Keratinocyte (primary cell): ENCODE results near the gene MC2R. TPM values are rescaled to one million over a fixed set of nuclear protein-coding genes. Genes with fewer than 3 reads are reported as not detected.

Source experiments
- DNase-seq: peaks from one replicate; pipeline ENCODE4 v3.0.0-alpha.2; 2011; ENCODE audit warnings: low read depth, missing footprints, low spot score
- FAIRE-seq: peaks from 2 replicates; lab custom pipeline; 2011; peaks lifted over from hg19 to GRCh38; lab: Jason Lieb, UNC
- H2AFZ ChIP-seq: 2 replicates; pipeline ENCODE4 v1.6.0; 2012; ENCODE audit warnings: low read length, control low read depth, inconsistent platforms; ENCODE audit not compliant: control insufficient read depth
- H3K27ac ChIP-seq: 2 replicates; pipeline ENCODE4 v1.5.1; 2011; ENCODE audit warnings: low read length; ENCODE audit not compliant: control insufficient read depth, insufficient read depth
- H3K27me3 ChIP-seq: 3 replicates; pipeline ENCODE4 v1.6.0; 2011; ENCODE audit warnings: low read length; ENCODE audit not compliant: control insufficient read depth, insufficient read depth; ENCODE audit errors: extremely low read depth
- H3K36me3 ChIP-seq, 2 experiments: 2 replicates in 1 of 2; 3 replicates in 1 of 2; pipeline ENCODE4 v1.5.1; 2011; ENCODE audit warnings: low read length in 2 of 2, mild to moderate bottlenecking in 1 of 2; ENCODE audit not compliant: control insufficient read depth in 2 of 2, insufficient read depth in 2 of 2; ENCODE audit errors: extremely low read depth in 1 of 2
- H3K4me1 ChIP-seq: 3 replicates; pipeline ENCODE4 v1.5.1; 2011; ENCODE audit warnings: low read length; ENCODE audit not compliant: control insufficient read depth, insufficient read depth; ENCODE audit errors: extremely low read depth
- H3K4me2 ChIP-seq: 3 replicates; pipeline ENCODE4 v1.6.0; 2011; ENCODE audit warnings: low read depth, low read length; ENCODE audit not compliant: control insufficient read depth, insufficient read depth; ENCODE audit errors: extremely low read depth
- H3K4me3 ChIP-seq, 3 experiments: fragments of 200-600 bp in 1 of 3; sonication (generic) in 1 of 3; 2 replicates in 2 of 3; 3 replicates in 1 of 3; pipeline ENCODE4 v1.5.1; 2011 to 2016; ENCODE audit warnings: low read length in 3 of 3, mild to moderate bottlenecking in 3 of 3, control low read depth in 2 of 3, inconsistent platforms in 1 of 3, low read depth in 1 of 3, mixed read lengths in 1 of 3, mixed run types in 1 of 3, moderate library complexity in 1 of 3; ENCODE audit not compliant: control insufficient read depth in 2 of 3, insufficient read depth in 2 of 3; ENCODE audit errors: extremely low read depth in 1 of 3
- H3K79me2 ChIP-seq: 2 replicates; pipeline ENCODE4 v1.6.0; 2012; ENCODE audit warnings: low read length; ENCODE audit not compliant: control insufficient read depth, insufficient read depth
- H3K9ac ChIP-seq: 3 replicates; pipeline ENCODE4 v1.6.0; 2011; ENCODE audit warnings: low read length; ENCODE audit not compliant: control insufficient read depth, insufficient read depth; ENCODE audit errors: extremely low read depth
- H3K9me1 ChIP-seq: 3 replicates; pipeline ENCODE4 v1.6.0; 2011; ENCODE audit warnings: low read length; ENCODE audit not compliant: control insufficient read depth, insufficient read depth; ENCODE audit errors: extremely low read depth
- H3K9me3 ChIP-seq: 2 replicates; pipeline ENCODE4 v1.5.1; 2012; ENCODE audit warnings: low read depth, low read length; ENCODE audit not compliant: control insufficient read depth
- H4K20me1 ChIP-seq: 3 replicates; pipeline ENCODE4 v1.6.0; 2011; ENCODE audit warnings: low read length; ENCODE audit not compliant: control insufficient read depth, insufficient read depth; ENCODE audit errors: extremely low read depth
- EZH2 ChIP-seq: IDR thresholded peaks from one replicate; pipeline ENCODE4 v1.6.1; 2012; ENCODE audit warnings: inconsistent platforms, mild to moderate bottlenecking, low read length, moderate library complexity
- dilution Hi-C: fragments of 300-500 bp; cut with MboI; formaldehyde crosslinking; loops from one replicate; pipeline ENCODE4 v1.7.0; 2020; ENCODE audit warnings: low sequenced_read_pairs; ENCODE audit not compliant: extremely low pct_ligation_motif_present
- polyA plus RNA-seq, 5 experiments: library from polyadenylated mRNA; depleted of rRNA in 3 of 5; stranded (reverse) in 3 of 5; stranded (forward) in 1 of 5; unstranded in 1 of 5; fragments of >200 nt; gene quantifications; 1 replicate in 1 of 5; 2 replicates in 3 of 5; 3 replicates in 1 of 5; pipeline versions ENCODE4 v1.2.1 to v1.2.3, GENCODE V29; 2011 to 2012; ENCODE audit warnings: missing spikeins in 2 of 5, low read depth in 1 of 5, low replicate concordance in 1 of 5
- TF ChIP-seq, protein P1 (sequence below), 3 experiments: IDR thresholded peaks in 1 of 3; conservative IDR thresholded peaks in 1 of 3; optimal IDR thresholded peaks in 1 of 3; 2 replicates in 2 of 3; 3 replicates in 1 of 3; pipeline versions ENCODE3 to v1.5.1; 2011; ENCODE audit warnings: low read length in 3 of 3, mild to moderate bottlenecking in 3 of 3, moderate library complexity in 2 of 3, control low read depth in 1 of 3, inconsistent platforms in 1 of 3; ENCODE audit not compliant: insufficient read depth in 2 of 3; ENCODE audit errors: extremely low read depth in 1 of 3

MC2R gene
- polyA plus RNA-seq, 1 donor (not counting 4 experiments of a cell fraction or from before 2014, with no cell fraction given) = not detected

DNA sequence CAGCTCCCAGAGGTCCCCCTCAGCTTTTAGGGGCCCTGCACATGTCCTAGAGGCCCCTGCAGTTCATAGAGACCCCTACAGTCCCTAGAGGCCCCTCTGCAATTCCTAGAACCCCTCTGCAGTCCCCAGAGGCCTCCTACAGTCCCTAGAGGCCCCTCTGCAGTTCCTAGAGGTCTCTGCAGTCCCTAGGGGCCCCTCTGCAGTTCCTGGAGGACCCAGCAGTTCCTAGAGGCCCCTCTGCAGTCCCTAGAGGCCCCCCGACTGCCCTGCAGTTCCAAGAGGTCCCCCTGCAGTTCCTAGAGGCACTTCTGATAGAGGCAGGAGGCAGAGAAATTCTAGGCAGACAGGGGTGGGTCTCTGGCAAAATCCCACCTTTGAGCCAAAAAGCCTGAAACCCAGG, 35.4 kb downstream of the MC2R start:
- FAIRE-seq (no peak), DNase-seq (no peak)
- H3K36me3 ChIP-seq = no peaks in the 10 kb centered on the region
- H3K4me1 ChIP-seq = no peaks in the 10 kb centered on the region
- no peaks in the 10 kb centered on the region for H3K9me1 ChIP-seq
- no peaks in the 10 kb centered on the region for H3K79me2 ChIP-seq
- peaks cover 2% of the 10 kb centered on the region for H3K9me3 ChIP-seq
- dilution Hi-C loops = no loop called here
- H3K4me2 ChIP-seq = no peak overlapping the region
- TF ChIP-seq EZH2 = no peak
- TF ChIP-seq, protein P1, sequence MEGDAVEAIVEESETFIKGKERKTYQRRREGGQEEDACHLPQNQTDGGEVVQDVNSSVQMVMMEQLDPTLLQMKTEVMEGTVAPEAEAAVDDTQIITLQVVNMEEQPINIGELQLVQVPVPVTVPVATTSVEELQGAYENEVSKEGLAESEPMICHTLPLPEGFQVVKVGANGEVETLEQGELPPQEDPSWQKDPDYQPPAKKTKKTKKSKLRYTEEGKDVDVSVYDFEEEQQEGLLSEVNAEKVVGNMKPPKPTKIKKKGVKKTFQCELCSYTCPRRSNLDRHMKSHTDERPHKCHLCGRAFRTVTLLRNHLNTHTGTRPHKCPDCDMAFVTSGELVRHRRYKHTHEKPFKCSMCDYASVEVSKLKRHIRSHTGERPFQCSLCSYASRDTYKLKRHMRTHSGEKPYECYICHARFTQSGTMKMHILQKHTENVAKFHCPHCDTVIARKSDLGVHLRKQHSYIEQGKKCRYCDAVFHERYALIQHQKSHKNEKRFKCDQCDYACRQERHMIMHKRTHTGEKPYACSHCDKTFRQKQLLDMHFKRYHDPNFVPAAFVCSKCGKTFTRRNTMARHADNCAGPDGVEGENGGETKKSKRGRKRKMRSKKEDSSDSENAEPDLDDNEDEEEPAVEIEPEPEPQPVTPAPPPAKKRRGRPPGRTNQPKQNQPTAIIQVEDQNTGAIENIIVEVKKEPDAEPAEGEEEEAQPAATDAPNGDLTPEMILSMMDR (optimal IDR thresholded peaks at IDR 0.05 in 1 of 3, IDR thresholded peaks at IDR 0.05 in 1 of 3, conservative IDR thresholded peaks at IDR 0.05 in 1 of 3; ENCODE audit: extremely low read depth in 1 of 3, insufficient read depth in 2 of 3, low read length in 3 of 3) = no peak
- no peak overlapping the region for H3K27ac ChIP-seq
- H3K27me3 ChIP-seq = no peaks in the 10 kb centered on the region
- no peak overlapping the region for H3K9ac ChIP-seq
- no peak overlapping the region for H3K4me3 ChIP-seq
- H4K20me1 ChIP-seq = no peaks in the 10 kb centered on the region
- H2AFZ ChIP-seq = no peak overlapping the region

DNA sequence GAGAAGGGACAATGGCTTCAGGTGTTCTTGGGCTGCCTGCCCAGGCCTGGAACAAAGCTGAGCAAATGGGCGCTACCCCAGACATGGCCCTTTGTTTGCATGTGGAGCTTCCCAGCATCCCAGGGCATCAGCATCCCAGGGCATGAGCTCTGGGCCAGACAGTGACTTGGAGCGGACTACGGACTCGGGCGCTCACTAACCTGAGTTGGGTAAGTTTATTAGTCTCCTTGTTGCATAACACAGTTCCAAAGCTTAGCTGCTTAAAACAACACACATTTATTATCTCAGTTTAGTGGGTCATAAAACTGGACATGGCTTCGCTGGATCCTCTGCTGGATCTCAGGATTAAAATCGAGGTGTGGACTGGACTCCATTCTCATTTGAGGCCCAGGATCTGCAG, 35.8 kb downstream of the MC2R start:
- H2AFZ ChIP-seq = no peak overlapping the region

More for the DNA sequence above, 35.8 kb downstream of the MC2R start:
- Histone ChIP-seq H4K20me1 (no peaks in the 10 kb centered on the region), H3K9me1 (no peaks in the 10 kb centered on the region), H3K9ac (no peak overlapping the region), H3K27me3 (no peaks in the 10 kb centered on the region), H3K4me1 (no peaks in the 10 kb centered on the region), H3K27ac (no peak overlapping the region), H3K79me2 (no peaks in the 10 kb centered on the region), H3K4me2 (no peak overlapping the region), H3K4me3 (no peak overlapping the region), H3K9me3 (no peaks in the 10 kb centered on the region), H3K36me3 (no peaks in the 10 kb centered on the region)
- dilution Hi-C loops = no loop called here
- DNase-seq = no peak
- TF ChIP-seq, protein P1 (optimal IDR thresholded peaks at IDR 0.05 in 1 of 3, IDR thresholded peaks at IDR 0.05 in 1 of 3, conservative IDR thresholded peaks at IDR 0.05 in 1 of 3; ENCODE audit: extremely low read depth in 1 of 3, insufficient read depth in 2 of 3, low read length in 3 of 3) = no peak
- no peak for TF ChIP-seq EZH2
- FAIRE-seq = no peak
